Activated naive CD4-positive, alpha-beta T cell treated with anti-CD3 and anti-CD28 coated beads for 36 hours (primary cell): ENCODE data around the gene UBL4B. TPM values are rescaled to one million over a fixed set of nuclear protein-coding genes. Genes with fewer than 3 reads are reported as not detected.

Experiments
- total RNA-seq, 2 experiments: library from RNA; stranded (reverse); gene quantifications; one replicate each; pipeline ENCODE4 v1.2.3, GENCODE V29; 2021

UBL4B gene
- total RNA-seq, 2 experiments from 2014 or later, result not detected

Other genes with a start within 250 kb of the UBL4B start
- 10 to 100 TPM; 12.0 to 13.5 TPM for gene CSF1, start 201.6 kb upstream of the UBL4B start, total RNA-seq
- gene AHCYL1, start 127.7 kb upstream of the UBL4B start, total RNA-seq, result 10 to 100 TPM; 70.0 to 75.1 TPM
- gene STRIP1, start 77.8 kb upstream of the UBL4B start, total RNA-seq, result 10 to 100 TPM; 20.7 to 22.8 TPM
- gene ALX3, start 41.8 kb upstream of the UBL4B start, total RNA-seq, result not detected
- gene SLC6A17, start 38.1 kb downstream of the UBL4B start, total RNA-seq, result under 1 TPM in 1 of 2 experiments, not detected in 1; 0.12 TPM
- 1 to 10 TPM; 9.7 TPM for gene KCNC4, start 97.9 kb downstream of the UBL4B start, total RNA-seq
- gene RBM15, start 226.9 kb downstream of the UBL4B start, total RNA-seq, result 10 to 100 TPM; 91.0 to 91.5 TPM